SK-N-MC (cell line): ENCODE measurements around the gene EID1.

Experiments used
- DNase-seq: peaks from one replicate; pipeline ENCODE4 v3.0.0-alpha.2; 2011; ENCODE audit warnings: low read depth, low spot score
- H3K27ac ChIP-seq: fragments of 200-600 bp; sonication (generic); 2 replicates; pipeline ENCODE4 v1.5.1; 2016; ENCODE audit warnings: mixed run types
- H3K36me3 ChIP-seq: fragments of 200-600 bp; sonication (generic); 2 replicates; pipeline ENCODE4 v1.6.1; 2017; ENCODE audit warnings: antibody characterized with exemption, low read length, mixed read lengths; ENCODE audit not compliant: insufficient read depth
- H3K4me3 ChIP-seq: fragments of 200-600 bp; sonication (generic); 2 replicates; pipeline ENCODE4 v1.5.1; 2016
- H3K9ac ChIP-seq: fragments of 200-600 bp; sonication (generic); 2 replicates; pipeline ENCODE4 v1.8.0; 2017; ENCODE audit warnings: mixed run types, mixed read lengths; ENCODE audit not compliant: insufficient read length
- H3K9me3 ChIP-seq: fragments of 200-600 bp; sonication (generic); 2 replicates; pipeline ENCODE4 v1.6.1; 2017; ENCODE audit warnings: low read depth, mild to moderate bottlenecking, antibody characterized with exemption, low read length, moderate library complexity, mixed read lengths
- EZH2 ChIP-seq: fragments of 200-600 bp; sonication (generic); IDR thresholded peaks from one replicate; pipeline ENCODE4 v1.6.1; 2017; ENCODE audit warnings: antibody characterized with exemption
- FOXP2 ChIP-seq: optimal IDR thresholded peaks from 2 replicates; pipeline ENCODE3; 2011; ENCODE audit warnings: mild to moderate bottlenecking, moderate library complexity; ENCODE audit not compliant: insufficient read depth; ENCODE audit errors: extremely low read length, control extremely low read depth
- POLR2AphosphoS5 ChIP-seq: IDR thresholded peaks from 2 replicates; pipeline ENCODE4 v1.6.1; 2012; ENCODE audit warnings: mild to moderate bottlenecking, low read depth, low read length, borderline replicate concordance

Gene EID1

GRCh38 chr15:48875241-48875960 lies 2.5 kb upstream of the EID1 start:
- no peaks in the 10 kb centered on the region for H3K9me3 ChIP-seq
- H3K36me3 ChIP-seq, result no peaks in the 10 kb centered on the region
- no peak overlapping the region for H3K9ac ChIP-seq
- no peak for DNase-seq
- TF ChIP-seq EZH2 (no peak), FOXP2 (no peak), POLR2AphosphoS5 (no peak)
- H3K4me3 ChIP-seq, result no peak overlapping the region
- no peak overlapping the region for H3K27ac ChIP-seq

- DNase-seq, result no peak
- Histone ChIP-seq H3K36me3 (no peaks in the 10 kb centered on the region), H3K9ac (no peak overlapping the region), H3K27ac (no peak overlapping the region), H3K9me3 (no peaks in the 10 kb centered on the region), H3K4me3 (no peak overlapping the region)
- no peak for TF ChIP-seq EZH2
Measured at GRCh38 chr15:48876057-48876456, 1.9 kb upstream of the EID1 start.

- no peak for DNase-seq
- Histone ChIP-seq H3K4me3 (peak overlapping the region; percentile 89), H3K27ac (no peak overlapping the region), H3K9ac (no peak overlapping the region), H3K9me3 (no peaks in the 10 kb centered on the region), H3K36me3 (no peaks in the 10 kb centered on the region)
- no peak; the same call in 1 of the 2 replicates for TF ChIP-seq POLR2AphosphoS5
- no peak for TF ChIP-seq FOXP2
- TF ChIP-seq EZH2, result no peak
Measured at GRCh38 chr15:48880070-48880634, 2.2 kb downstream of the EID1 start.

- TF ChIP-seq FOXP2 (no peak), EZH2 (no peak), POLR2AphosphoS5 (no peak)
- Histone ChIP-seq H3K27ac (no peak overlapping the region), H3K4me3 (no peak overlapping the region), H3K9me3 (no peaks in the 10 kb centered on the region), H3K9ac (no peak overlapping the region), H3K36me3 (no peaks in the 10 kb centered on the region)
- DNase-seq, result no peak
Measured at GRCh38 chr15:48883699-48884098, 5.8 kb downstream of the EID1 start.

- no peak for TF ChIP-seq EZH2
- TF ChIP-seq POLR2AphosphoS5, result no peak
- no peaks in the 10 kb centered on the region for H3K9me3 ChIP-seq
- no peak overlapping the region for H3K9ac ChIP-seq
- no peak overlapping the region for H3K27ac ChIP-seq
- DNase-seq, result no peak
- no peak overlapping the region for H3K4me3 ChIP-seq
- no peaks in the 10 kb centered on the region for H3K36me3 ChIP-seq
Measured at GRCh38 chr15:48887144-48887543, 9.2 kb downstream of the EID1 start.

GRCh38 chr15:48888191-48888590 lies 10.3 kb downstream of the EID1 start:
- Histone ChIP-seq H3K9me3 (no peaks in the 10 kb centered on the region), H3K9ac (no peak overlapping the region), H3K36me3 (no peaks in the 10 kb centered on the region), H3K27ac (no peak overlapping the region), H3K4me3 (no peak overlapping the region)
- DNase-seq, result no peak
- TF ChIP-seq POLR2AphosphoS5 (no peak), FOXP2 (no peak), EZH2 (no peak)

- no peak overlapping the region for H3K4me3 ChIP-seq
- DNase-seq, result no peak
- no peak for TF ChIP-seq FOXP2
- no peak for TF ChIP-seq POLR2AphosphoS5
- TF ChIP-seq EZH2, result no peak
- no peaks in the 10 kb centered on the region for H3K9me3 ChIP-seq
- no peak overlapping the region for H3K27ac ChIP-seq
- H3K36me3 ChIP-seq, result no peaks in the 10 kb centered on the region
- H3K9ac ChIP-seq, result no peak overlapping the region
Measured at GRCh38 chr15:48888836-48889235, 10.9 kb downstream of the EID1 start.

GRCh38 chr15:48889925-48890324 lies 12.0 kb downstream of the EID1 start:
- Histone ChIP-seq H3K27ac (no peak overlapping the region), H3K36me3 (no peaks in the 10 kb centered on the region), H3K9ac (no peak overlapping the region), H3K4me3 (no peak overlapping the region), H3K9me3 (no peaks in the 10 kb centered on the region)
- TF ChIP-seq FOXP2 (no peak), POLR2AphosphoS5 (no peak), EZH2 (no peak)
- DNase-seq, result no peak

- no peak overlapping the region for H3K9ac ChIP-seq
- H3K36me3 ChIP-seq, result no peaks in the 10 kb centered on the region
- H3K27ac ChIP-seq, result no peak overlapping the region
- no peak overlapping the region for H3K4me3 ChIP-seq
- TF ChIP-seq POLR2AphosphoS5 (no peak), FOXP2 (no peak), EZH2 (no peak)
- no peak for DNase-seq
- H3K9me3 ChIP-seq, result no peaks in the 10 kb centered on the region
Measured at GRCh38 chr15:48890375-48890972, 12.5 kb downstream of the EID1 start.
